Activated naive CD4-positive, alpha-beta T cell treated with anti-CD3 and anti-CD28 coated beads, Interleukin-2, amount 50 U/mL, for 24 hours (primary cell): Measurements from ENCODE around the gene HSD11B1.
"Not testable (repeated sequence)": the region's sequence is repeated elsewhere in the genome, so short reads cannot be mapped to it uniquely, and the experiment has no call there.

Source experiments
- H3K27ac Mint-ChIP-seq: one replicate; pipeline ENCODE4 v1.8.0; 2021; ENCODE audit warnings: mild to moderate bottlenecking, mixed read lengths
- H3K27me3 Mint-ChIP-seq: one replicate; pipeline ENCODE4 v1.8.0; 2021; ENCODE audit warnings: mixed read lengths
- H3K36me3 Mint-ChIP-seq: one replicate; pipeline ENCODE4 v1.8.0; 2021; ENCODE audit warnings: mixed read lengths
- H3K4me1 Mint-ChIP-seq: one replicate; pipeline ENCODE4 v1.8.0; 2021; ENCODE audit warnings: mixed read lengths
- H3K4me3 Mint-ChIP-seq: one replicate; pipeline ENCODE4 v1.8.0; 2021; ENCODE audit warnings: mild to moderate bottlenecking, mixed read lengths
- H3K9me3 Mint-ChIP-seq: one replicate; pipeline ENCODE4 v1.8.0; 2021; ENCODE audit warnings: mixed read lengths

Gene HSD11B1

GRCh38 chr1:209675565-209676154 is 29.0 kb upstream of the HSD11B1 start:
- Mint-ChIP-seq H3K4me1 (peaks cover 38% of the 10 kb centered on the region), H3K9me3 (no peaks in the 10 kb centered on the region), H3K36me3 (peaks cover 2% of the 10 kb centered on the region), H3K27me3 (peaks cover 31% of the 10 kb centered on the region), H3K27ac (no peak overlapping the region), H3K4me3 (peak overlapping the region; percentile 80)

GRCh38 chr1:209678981-209679539 is 25.6 kb upstream of the HSD11B1 start:
- H3K27ac Mint-ChIP-seq, result no peak overlapping the region
- peaks cover 35% of the 10 kb centered on the region for H3K27me3 Mint-ChIP-seq
- H3K36me3 Mint-ChIP-seq, result peaks cover 2% of the 10 kb centered on the region
- no peaks in the 10 kb centered on the region for H3K9me3 Mint-ChIP-seq
- no peak overlapping the region for H3K4me3 Mint-ChIP-seq
- H3K4me1 Mint-ChIP-seq, result peaks cover 24% of the 10 kb centered on the region

DNA sequence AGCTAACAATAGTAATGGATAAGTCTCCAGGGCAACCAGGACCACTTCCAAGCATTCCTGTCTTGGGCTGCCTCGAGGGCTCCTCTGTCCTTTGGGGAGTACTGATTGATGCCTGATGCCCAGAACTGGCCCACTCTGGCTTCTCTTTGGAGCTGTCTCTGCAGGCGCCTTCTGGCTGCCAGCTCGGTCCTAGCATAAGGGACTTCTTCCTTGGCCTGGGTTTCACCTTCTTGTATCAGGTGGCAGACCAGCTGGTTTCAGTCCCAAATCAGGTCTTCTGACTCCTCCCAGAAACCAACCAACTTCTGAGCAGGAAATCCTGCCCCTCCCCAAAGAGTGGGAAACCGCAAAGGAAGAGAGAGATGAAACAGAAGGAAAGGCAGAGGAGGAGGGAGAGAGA is 18.8 kb upstream of the HSD11B1 start:
- Mint-ChIP-seq H3K27ac (no peak overlapping the region), H3K4me1 (peaks cover 47% of the 10 kb centered on the region), H3K4me3 (peak overlapping the region; percentile 37), H3K36me3 (no peaks in the 10 kb centered on the region), H3K27me3 (peaks cover 5% of the 10 kb centered on the region), H3K9me3 (no peaks in the 10 kb centered on the region)

GRCh38 chr1:209686322-209686721 is 18.3 kb upstream of the HSD11B1 start:
- peaks cover 47% of the 10 kb centered on the region for H3K4me1 Mint-ChIP-seq
- H3K9me3 Mint-ChIP-seq, result no peaks in the 10 kb centered on the region
- peaks cover 2% of the 10 kb centered on the region for H3K27me3 Mint-ChIP-seq
- peak overlapping the region; percentile 37 for H3K4me3 Mint-ChIP-seq
- no peak overlapping the region for H3K27ac Mint-ChIP-seq
- H3K36me3 Mint-ChIP-seq, result no peaks in the 10 kb centered on the region

- no peaks in the 10 kb centered on the region for H3K9me3 Mint-ChIP-seq
- no peak overlapping the region for H3K27ac Mint-ChIP-seq
- H3K36me3 Mint-ChIP-seq, result no peaks in the 10 kb centered on the region
- peaks cover 61% of the 10 kb centered on the region for H3K4me1 Mint-ChIP-seq
- H3K27me3 Mint-ChIP-seq, result no peaks in the 10 kb centered on the region
- no peak overlapping the region for H3K4me3 Mint-ChIP-seq
Measured at GRCh38 chr1:209688746-209689234, 15.9 kb upstream of the HSD11B1 start.

DNA sequence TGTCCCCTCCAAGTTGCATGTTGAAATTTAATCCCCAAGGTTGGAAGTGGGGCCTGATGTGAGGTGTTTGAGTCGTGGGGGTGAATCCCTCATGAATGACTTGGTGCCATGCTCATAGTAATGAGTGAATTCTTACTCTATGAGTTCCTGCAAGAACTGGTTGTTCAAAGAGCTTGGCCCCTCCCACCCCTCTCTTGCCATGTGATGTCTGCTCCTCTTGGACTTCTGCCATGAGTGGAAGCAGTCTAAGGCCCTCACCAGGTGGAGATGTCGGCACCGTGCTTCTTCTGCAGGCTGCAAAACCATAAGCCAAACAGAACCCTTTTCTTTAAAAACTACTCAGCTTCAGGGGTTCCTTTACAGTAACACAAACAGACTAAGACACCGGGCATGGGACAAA is 15.2 kb upstream of the HSD11B1 start:
- no peaks in the 10 kb centered on the region for H3K27me3 Mint-ChIP-seq
- no peaks in the 10 kb centered on the region for H3K9me3 Mint-ChIP-seq
- H3K27ac Mint-ChIP-seq, result no peak overlapping the region
- H3K4me1 Mint-ChIP-seq, result peaks cover 68% of the 10 kb centered on the region
- no peak overlapping the region for H3K4me3 Mint-ChIP-seq
- no peaks in the 10 kb centered on the region for H3K36me3 Mint-ChIP-seq

DNA sequence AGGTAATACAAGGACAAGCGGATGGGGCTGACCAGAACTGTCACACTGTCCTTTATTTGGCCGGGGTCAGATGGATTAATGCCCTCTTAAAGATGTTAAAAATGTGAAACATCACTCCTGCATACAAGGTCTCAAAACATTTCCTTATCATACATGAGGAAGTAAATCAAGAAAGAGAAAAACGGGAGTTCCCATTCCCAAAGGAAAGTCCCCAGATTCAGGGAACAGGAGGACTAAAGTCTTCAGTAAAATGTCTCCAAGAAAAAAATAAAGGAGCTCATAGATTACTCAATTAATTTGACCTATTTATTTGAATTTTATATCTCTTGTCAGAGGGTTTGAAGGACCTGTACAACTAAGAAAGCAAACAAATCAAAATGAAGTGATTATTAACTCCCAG is 13.4 kb upstream of the HSD11B1 start:
- no peaks in the 10 kb centered on the region for H3K9me3 Mint-ChIP-seq
- H3K27me3 Mint-ChIP-seq, result no peaks in the 10 kb centered on the region
- no peak overlapping the region for H3K27ac Mint-ChIP-seq
- H3K36me3 Mint-ChIP-seq, result no peaks in the 10 kb centered on the region
- H3K4me1 Mint-ChIP-seq, result peaks cover 62% of the 10 kb centered on the region
- H3K4me3 Mint-ChIP-seq, result no peak overlapping the region

- no peaks in the 10 kb centered on the region for H3K9me3 Mint-ChIP-seq
- no peaks in the 10 kb centered on the region for H3K27me3 Mint-ChIP-seq
- peaks cover 60% of the 10 kb centered on the region for H3K4me1 Mint-ChIP-seq
- H3K36me3 Mint-ChIP-seq, result no peaks in the 10 kb centered on the region
- no peak overlapping the region for H3K4me3 Mint-ChIP-seq
- H3K27ac Mint-ChIP-seq, result peak overlapping the region; percentile 72
Measured at GRCh38 chr1:209692296-209692695, 12.3 kb upstream of the HSD11B1 start.

- Mint-ChIP-seq H3K4me1 (peaks cover 58% of the 10 kb centered on the region), H3K27me3 (no peaks in the 10 kb centered on the region), H3K27ac (peak overlapping the region; percentile 91), H3K9me3 (no peaks in the 10 kb centered on the region), H3K36me3 (no peaks in the 10 kb centered on the region), H3K4me3 (no peak overlapping the region)
Measured at GRCh38 chr1:209692745-209693504, 11.7 kb upstream of the HSD11B1 start.

GRCh38 chr1:209696673-209697072 is 8.0 kb upstream of the HSD11B1 start:
- Mint-ChIP-seq H3K36me3 (no peaks in the 10 kb centered on the region), H3K4me3 (no peak overlapping the region), H3K4me1 (peaks cover 48% of the 10 kb centered on the region), H3K27ac (peak overlapping the region; percentile 59), H3K9me3 (no peaks in the 10 kb centered on the region), H3K27me3 (no peaks in the 10 kb centered on the region)

DNA sequence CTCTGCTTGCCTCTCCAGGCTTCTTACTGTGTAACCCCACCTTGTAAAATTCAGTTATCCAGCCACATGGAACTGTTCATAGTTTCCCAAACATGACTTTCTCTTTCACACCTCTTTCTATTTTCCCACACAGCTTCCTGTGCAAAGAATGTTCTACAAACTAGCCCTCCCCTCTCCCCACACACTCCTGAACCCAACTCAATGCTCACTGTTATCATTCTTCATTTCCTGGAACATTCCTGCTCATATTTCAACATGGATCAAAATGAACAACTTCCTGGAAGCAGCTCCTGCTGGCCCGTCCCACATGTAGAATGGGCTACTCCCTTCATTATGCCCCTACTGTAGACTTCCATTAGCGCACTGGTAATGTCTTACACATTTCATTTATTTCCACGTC is 7.5 kb upstream of the HSD11B1 start:
- Mint-ChIP-seq H3K27me3 (no peaks in the 10 kb centered on the region), H3K4me1 (peaks cover 46% of the 10 kb centered on the region), H3K27ac (peak overlapping the region; percentile 57), H3K4me3 (no peak overlapping the region), H3K9me3 (no peaks in the 10 kb centered on the region), H3K36me3 (no peaks in the 10 kb centered on the region)

DNA sequence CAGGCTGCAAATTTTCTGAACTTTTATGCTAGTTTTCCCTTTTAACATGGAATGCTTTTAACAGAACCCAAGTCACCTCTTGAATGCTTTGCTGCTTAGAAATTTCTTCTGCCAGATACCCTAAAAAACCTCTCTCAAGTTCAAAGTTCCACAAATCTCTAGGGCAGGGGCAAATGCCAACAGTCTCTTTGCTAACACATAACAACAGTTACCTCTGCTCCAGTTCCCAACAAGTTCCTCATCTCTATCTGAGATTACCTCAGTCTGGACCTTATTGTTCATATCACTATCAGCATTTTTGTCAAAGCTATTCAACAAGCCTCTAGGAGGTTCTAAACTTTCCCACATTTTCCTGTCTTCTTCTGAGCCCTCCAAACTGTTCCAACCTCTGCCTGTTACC is 4.0 kb upstream of the HSD11B1 start:
- H3K9me3 Mint-ChIP-seq, H3K27ac Mint-ChIP-seq: not testable (repeated sequence)

DNA sequence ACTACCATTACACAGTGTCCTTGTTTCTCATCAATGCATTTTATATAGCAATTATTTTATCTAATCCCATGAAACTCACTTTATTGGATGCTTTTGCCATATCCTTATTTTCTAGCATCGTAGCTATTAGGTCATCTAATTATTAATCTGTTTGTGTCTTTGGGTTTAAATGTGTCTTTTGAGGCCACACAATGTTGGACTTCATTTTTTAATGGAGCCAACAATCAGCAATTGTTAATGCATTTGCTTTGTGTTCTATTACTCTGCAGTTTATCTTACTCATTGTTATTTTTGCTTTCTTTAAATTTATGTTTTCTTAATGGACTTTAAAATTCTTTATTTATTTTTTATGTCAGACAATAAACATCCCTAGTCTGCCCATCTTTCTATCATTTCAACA is 1.8 kb upstream of the HSD11B1 start:
- Mint-ChIP-seq H3K27ac (no peak overlapping the region), H3K4me3 (no peak overlapping the region), H3K27me3 (no peaks in the 10 kb centered on the region), H3K9me3 (no peaks in the 10 kb centered on the region), H3K36me3 (no peaks in the 10 kb centered on the region), H3K4me1 (peaks cover 31% of the 10 kb centered on the region)

More for the DNA sequence above, 4.0 kb upstream of the HSD11B1 start:
- not testable (repeated sequence) for H3K4me3 Mint-ChIP-seq, H3K27me3 Mint-ChIP-seq, H3K36me3 Mint-ChIP-seq
- H3K4me1 Mint-ChIP-seq, result peaks cover 38% of the 10 kb centered on the region

GRCh38 chr1:209703834-209704504 is 677 bp upstream of the HSD11B1 start:
- Mint-ChIP-seq H3K27ac (peak overlapping the region; percentile 84), H3K4me1 (peaks cover 26% of the 10 kb centered on the region), H3K27me3 (no peaks in the 10 kb centered on the region), H3K4me3 (peak overlapping the region; percentile 68), H3K9me3 (no peaks in the 10 kb centered on the region), H3K36me3 (no peaks in the 10 kb centered on the region)

DNA sequence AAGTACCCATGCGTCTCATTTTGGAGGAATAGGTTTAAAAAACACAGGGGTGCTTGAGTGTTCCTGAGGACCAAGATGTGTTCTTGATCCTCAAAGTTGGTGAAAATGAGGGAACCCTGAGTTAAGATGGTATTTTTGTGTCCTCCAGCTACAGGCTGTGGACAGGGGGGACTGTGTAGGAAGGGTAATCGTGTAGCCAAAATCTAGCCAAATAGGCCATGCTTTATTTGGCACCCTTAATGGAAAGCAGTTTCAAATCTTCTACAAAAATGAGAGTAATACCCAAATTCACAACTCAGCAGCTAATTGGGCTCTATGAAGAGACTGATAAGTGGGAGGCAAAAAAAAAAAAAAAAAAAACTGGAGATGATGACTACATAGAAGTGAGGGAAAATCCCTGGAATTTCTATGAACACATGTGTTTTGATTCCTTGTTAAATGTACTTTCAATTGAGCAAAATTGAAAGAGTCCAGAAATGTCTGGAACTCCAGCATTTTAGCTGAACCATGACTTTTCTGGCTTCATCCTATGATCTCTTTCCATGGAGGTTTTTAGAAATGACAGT is 470 bp downstream of the HSD11B1 start:
- no peak overlapping the region for H3K27ac Mint-ChIP-seq
- H3K36me3 Mint-ChIP-seq, result no peaks in the 10 kb centered on the region
- H3K9me3 Mint-ChIP-seq, result no peaks in the 10 kb centered on the region
- no peak overlapping the region for H3K4me3 Mint-ChIP-seq
- peaks cover 30% of the 10 kb centered on the region for H3K4me1 Mint-ChIP-seq
- H3K27me3 Mint-ChIP-seq, result no peaks in the 10 kb centered on the region
